NCI-H748 (cell line): ENCODE measurements around the gene ATP2C2.

ENCODE experiments used
- DNase-seq: peaks from one replicate; lab custom pipeline; 2025; ENCODE audit not compliant: unreplicated experiment; lab: John Stamatoyannopoulos, UW

ATP2C2 gene

GRCh38 chr16:84486126-84486525, 117.8 kb downstream of the ATP2C2 start:
- DNase-seq = no peak

- DNase-seq = no peak
Measured at GRCh38 chr16:84486551-84487235, 118.4 kb downstream of the ATP2C2 start.

GRCh38 chr16:84487358-84487757, 119.0 kb downstream of the ATP2C2 start:
- no peak for DNase-seq

- no peak for DNase-seq
Measured at GRCh38 chr16:84489131-84489530, 120.8 kb downstream of the ATP2C2 start.

- no peak for DNase-seq
Measured at GRCh38 chr16:84495506-84495905, 127.2 kb downstream of the ATP2C2 start.

GRCh38 chr16:84496991-84497390, 128.7 kb downstream of the ATP2C2 start:
- no peak for DNase-seq

GRCh38 chr16:84497418-84498222, 129.3 kb downstream of the ATP2C2 start:
- DNase-seq = no peak

GRCh38 chr16:84498223-84498610, 129.9 kb downstream of the ATP2C2 start:
- no peak for DNase-seq

- DNase-seq = no peak
Measured at GRCh38 chr16:84498859-84499620, 130.7 kb downstream of the ATP2C2 start.

- DNase-seq = no peak
Measured at GRCh38 chr16:84499638-84500037, 131.3 kb downstream of the ATP2C2 start.

GRCh38 chr16:84500531-84500930, 132.2 kb downstream of the ATP2C2 start:
- no peak for DNase-seq

GRCh38 chr16:84501077-84501735, 132.9 kb downstream of the ATP2C2 start:
- DNase-seq = no peak

- DNase-seq = no peak
Measured at GRCh38 chr16:84502075-84502474, 133.7 kb downstream of the ATP2C2 start.

GRCh38 chr16:84502581-84502980, 134.2 kb downstream of the ATP2C2 start:
- no peak for DNase-seq

- no peak for DNase-seq
Measured at GRCh38 chr16:84503751-84504395, 135.5 kb downstream of the ATP2C2 start.

GRCh38 chr16:84504420-84505248, 136.3 kb downstream of the ATP2C2 start, which contains the start of gene MEAK7:
Gene MEAK7 (minus strand): TSS chr16:84504659. CDS start chr16:84498086, 6,573 bp downstream.
- DNase-seq = peak; percentile 16

GRCh38 chr16:84505249-84506187, 137.2 kb downstream of the ATP2C2 start:
- no peak for DNase-seq
